Medulla oblongata (tissue), 1 donor: ENCODE measurements around the gene ARHGAP28.

ENCODE experiments used
- DNase-seq: peaks from one replicate; pipeline ENCODE4 v3.0.0-alpha.2; 2015; ENCODE audit errors: extremely low spot score

The ARHGAP28 gene

DNA sequence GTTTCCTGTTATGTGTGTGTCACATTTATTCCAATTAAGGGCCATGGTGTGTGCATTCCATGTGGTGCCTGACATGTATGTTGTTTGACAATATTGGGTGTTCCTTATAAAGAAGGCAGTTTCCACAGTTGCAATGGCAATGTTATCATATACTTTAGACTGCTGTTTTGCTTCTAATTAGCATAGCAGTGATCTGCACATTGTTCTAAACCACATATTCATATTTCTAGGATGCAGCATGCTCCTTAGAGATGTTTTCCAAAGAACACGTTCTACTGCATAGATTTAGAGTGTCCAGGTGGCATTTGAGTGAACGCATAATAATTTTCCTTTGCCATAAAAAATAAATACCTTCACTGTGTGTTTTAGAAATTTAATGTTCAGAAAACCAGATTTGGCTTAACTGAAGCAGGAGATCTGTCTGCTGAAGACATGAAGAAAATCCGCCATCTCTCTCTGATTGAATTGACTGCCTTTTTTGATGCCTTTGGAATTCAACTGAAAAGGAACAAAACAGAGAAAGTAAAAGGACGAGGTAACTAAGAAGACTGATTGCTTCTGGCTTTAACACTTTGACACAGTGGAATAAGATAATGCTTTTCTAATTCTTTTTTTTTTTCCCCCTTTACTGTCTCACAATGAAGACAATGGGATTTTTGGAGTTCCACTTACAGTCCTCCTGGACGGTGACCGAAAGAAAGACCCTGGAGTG, 143.7 kb downstream of the ARHGAP28 start:
- no peak for DNase-seq

DNA sequence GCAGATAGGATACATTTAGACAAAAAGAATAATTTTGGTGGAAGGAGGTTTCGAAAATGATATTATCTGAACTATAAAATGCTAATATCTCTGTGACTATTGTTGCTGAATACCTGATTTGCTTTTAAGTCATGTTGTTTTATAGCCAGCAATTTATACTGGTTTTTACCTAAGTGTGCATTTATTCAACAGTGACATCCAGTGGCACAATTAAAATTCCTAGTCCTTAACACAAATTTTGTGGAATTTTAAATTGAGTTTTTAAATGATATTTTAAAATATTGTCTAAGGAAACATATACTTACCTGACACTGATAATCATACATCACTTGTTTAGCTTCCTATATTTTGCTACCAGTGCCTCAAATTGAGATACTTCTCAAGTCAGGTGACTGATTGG, 144.8 kb downstream of the ARHGAP28 start:
- DNase-seq = no peak

DNA sequence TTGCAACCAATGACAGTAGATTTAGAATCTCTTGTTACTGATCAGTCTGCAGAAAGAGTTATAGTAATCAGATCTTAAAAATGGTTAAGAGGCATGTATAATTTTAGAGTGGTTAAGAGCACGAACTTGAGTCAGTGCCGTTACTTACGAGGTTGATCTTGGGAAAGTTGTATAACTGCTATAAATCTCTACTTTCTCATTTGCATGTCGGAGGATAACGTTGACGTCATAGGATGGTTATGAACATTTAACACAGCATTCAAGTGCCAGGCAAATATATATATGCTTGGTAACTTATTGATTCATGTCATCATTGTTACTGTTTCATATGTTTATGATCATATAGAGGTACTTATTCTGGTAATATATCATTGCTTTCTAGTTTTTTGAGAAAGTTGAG, 146.2 kb downstream of the ARHGAP28 start:
- no peak for DNase-seq

DNA sequence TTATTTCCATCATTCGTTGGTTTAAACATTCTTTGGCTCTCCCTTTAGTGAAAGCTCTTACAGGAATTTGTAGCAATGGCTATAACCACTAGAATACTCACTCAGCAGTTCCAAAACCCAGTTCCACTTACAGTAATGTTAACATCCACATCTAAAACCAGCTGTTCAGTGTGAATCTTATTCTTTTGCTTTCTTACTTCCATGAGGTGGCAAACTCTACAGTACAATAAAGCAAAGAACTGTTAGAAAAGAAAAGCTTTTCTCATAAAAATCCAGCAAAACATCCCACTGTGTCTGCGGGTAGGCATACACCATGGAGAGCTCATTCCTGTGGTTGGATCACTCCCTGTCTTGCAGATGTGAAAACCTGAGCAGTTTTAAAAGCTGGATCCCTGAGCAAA, 147.1 kb downstream of the ARHGAP28 start:
- no peak for DNase-seq

DNA sequence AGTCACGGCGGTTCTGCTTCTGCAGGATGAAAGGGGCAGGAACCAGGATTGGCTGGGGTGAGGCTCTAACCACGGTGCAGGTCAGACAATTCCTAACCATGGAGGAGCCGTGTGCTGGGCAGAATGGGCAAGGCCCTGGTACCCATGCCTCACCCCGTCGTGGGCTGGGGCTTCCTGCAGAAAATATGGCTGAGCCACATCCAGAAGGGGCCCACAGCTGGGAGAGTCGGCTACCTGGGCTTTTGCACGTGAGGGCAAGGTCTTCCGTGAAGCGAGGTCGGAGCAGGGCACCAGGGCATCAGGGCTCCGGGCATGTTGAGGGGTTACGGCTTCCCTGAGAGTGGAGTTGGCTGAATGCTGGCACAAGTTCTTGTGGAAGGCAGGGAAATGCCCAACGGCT, 147.8 kb downstream of the ARHGAP28 start:
- no peak for DNase-seq

DNA sequence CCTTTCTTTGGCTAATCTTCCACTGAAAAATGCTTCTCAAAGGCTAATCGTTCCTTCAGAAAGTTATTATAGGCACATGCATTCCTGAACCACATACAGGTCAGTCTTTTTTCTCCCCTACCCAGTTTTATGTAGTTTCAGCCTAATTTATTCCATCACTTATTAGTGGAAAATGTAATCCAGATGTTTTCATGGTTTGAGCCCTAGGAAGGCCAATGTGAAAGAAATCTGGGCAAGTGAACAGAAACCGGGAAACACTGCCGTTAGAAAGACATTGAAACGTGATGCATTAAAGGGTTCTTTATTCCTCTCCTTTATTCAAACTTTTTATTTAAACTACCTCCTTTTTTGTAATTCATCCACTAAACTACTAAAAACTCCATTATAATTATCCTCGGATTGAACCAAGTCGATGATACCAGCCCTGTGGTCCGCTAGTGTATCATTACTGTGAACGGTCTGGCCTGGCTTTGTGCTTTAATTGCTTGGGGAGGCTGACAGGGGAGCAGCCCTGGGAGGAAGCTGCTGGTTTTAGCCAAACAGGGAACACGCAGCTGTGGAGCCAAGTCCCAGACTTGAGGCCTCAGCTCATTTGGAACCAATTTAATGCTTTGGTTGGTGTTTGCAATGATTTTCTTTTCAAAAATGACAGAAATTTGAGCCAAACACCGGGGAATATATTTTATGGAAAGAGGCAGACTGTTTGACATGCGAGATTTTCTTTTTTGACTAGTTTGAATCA, 149.2 kb downstream of the ARHGAP28 start:
- peak; percentile 10 for DNase-seq

DNA sequence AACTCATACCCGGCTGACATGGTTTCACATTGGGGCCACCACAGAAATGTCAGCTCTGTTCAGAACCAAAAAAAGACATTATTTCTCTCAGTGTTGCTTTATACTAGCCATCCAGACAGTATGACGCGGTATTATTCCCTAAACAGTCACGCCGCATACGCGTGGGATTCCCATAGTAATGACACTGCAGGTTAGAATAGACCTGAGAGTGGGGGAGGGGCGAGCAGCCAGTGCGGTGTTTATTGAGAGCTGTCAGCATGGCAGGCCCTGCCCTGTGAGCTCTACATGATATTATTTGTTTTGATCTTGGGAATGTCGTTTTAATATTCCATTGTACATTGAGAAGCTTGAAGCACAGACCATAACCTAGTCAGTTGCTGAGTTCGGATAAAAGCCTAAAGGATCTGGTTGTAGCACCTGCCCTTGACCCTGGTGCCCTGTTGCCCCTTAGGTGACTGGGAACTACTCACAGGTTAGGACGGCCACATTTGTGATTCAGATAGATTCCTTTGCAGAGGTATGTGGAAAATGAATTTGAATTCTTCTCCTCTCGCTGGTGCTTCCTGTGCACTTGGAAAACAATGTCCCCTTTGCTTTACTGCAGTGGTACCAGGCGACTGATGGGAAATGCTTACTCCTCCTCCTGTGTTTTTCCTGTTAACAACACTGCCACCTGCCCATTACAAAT, 150.1 kb downstream of the ARHGAP28 start:
- DNase-seq = no peak

DNA sequence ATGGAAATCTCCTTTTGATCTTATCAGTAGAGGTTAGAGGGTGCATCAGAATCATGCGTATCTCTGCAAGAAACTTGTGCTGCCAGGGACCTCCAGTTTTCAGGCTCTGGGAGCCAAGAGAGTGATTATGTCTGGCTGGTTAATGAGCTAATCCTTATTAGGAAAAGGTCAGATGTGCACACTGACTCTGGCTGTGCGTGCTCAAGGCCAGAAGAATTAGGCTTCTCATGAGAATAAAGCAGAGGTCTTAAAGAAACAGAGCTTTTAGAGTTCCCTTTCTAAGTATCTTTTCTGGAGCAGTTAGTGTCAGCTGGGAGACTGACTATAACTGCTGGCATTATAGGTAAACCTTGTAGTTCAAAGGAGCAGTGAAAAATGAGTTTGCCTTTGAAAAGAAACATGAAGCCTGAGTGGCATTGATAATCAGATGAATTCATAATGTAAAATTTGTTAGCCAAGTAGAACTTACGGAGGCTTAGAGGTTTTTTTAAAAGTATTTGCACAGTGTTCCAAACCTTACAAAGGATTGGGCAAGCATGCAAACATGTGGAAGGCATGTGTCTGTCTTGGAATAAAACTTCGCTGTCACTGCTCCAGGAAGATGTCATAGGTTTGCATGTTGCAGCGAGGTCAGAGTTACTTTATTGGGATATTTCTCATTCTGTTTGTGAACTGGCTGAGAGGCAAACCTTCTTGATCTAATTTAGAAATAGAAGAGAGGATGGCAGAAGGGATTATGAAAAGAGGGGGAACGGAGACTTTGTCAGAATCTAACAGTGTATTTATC, 151.7 kb downstream of the ARHGAP28 start:
- DNase-seq = no peak

DNA sequence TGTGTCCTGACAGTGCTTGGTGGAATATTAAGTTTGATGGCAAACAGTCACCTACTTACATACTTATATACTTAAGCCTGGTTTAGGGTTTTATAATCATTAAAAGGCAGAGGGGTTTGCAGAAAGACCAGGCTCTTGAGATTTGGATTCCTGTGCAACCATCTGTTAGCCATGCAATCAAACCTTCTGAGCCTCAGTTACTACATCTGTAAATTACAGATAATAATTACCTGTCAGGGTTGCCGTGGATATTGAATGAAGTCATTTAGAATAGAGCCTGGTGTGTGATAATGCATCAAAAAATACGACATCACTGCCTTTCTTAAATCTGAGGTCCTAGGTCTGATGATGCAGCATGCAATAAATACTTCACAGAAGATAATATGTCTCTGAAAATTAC, 152.9 kb downstream of the ARHGAP28 start:
- DNase-seq = no peak

DNA sequence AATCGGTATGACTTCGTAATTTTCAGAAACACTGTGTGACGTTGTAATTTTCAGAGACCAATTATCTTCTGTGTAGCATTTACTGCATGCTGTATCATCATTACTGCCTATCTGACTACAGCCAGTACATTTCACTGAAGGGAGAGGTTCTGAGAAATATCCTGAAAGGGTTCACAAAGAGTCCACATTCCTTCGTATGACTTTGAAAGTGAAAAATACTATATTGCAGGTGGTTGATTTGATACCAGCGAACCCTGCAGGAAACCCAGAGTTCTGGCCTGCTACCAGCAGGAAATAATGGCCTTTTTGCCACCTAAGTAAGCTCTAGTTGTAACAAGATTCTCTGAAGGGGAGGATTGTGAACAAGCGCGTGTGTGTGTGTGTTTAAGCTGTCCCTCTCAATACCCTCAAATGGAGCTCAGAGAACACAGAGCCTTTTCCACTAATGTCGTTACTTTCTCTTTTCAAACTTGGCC, 155.5 kb downstream of the ARHGAP28 start:
- DNase-seq = no peak

DNA sequence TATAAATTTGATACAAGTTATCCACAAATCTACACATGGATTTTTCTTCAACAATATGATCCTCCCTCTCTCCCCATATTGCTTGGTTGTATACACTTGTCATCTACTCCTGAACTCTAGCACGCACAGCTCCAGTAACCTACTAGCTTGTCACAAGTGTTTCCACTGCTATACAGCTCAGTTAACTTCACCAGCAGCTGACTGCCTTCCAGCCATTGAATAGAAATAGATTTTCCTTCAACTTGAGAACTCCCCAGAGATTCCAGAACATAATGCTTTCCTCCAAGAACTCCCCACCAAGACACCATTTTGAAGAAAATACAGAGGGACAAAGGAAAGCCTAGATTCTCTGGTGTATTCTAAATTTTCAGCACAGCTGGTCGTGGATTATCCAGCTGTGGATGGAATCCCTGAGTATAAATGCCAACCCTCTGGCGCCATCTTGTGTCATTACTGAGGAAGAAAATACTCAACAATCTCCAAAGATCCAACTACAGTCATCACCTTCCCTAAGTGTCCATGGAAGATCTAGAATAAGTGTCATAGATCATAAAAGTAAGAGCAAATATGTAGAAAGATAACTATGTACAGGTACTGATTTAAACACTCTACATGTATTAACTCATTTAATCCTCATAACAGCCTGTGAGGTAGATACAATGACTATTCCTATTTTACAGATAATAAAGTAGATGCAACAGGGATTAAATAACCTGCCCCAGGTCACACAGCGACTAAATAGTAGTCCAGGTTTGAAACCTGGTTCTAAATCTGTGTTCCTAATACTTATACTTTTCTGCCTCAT, 156.7 kb downstream of the ARHGAP28 start:
- peak; percentile 84 for DNase-seq

DNA sequence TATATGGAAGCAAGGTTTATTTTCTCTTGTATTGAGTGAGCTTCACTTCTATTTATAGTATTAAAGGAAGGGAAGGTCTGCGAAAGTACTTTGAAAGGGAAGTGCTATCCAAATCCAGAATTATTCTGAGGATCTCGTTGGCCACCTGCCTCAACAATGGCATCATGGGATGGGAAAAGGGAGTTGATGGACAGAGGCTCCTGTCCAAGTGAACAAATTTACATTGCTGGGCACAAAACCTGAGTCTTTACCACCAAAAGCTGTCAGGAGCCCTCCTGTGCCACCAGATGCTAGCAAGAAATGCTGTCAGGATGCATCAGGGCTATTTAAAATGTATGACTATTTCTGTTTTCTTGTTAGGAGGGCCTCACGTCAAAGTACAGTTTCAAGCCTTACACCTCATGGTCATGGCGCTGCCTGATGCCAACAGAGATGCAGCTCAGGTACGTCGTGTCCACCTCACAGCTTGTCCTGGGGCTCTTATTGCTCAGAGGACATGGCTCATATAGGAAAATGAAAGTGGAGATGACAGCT, 157.3 kb downstream of the ARHGAP28 start:
- no peak for DNase-seq

DNA sequence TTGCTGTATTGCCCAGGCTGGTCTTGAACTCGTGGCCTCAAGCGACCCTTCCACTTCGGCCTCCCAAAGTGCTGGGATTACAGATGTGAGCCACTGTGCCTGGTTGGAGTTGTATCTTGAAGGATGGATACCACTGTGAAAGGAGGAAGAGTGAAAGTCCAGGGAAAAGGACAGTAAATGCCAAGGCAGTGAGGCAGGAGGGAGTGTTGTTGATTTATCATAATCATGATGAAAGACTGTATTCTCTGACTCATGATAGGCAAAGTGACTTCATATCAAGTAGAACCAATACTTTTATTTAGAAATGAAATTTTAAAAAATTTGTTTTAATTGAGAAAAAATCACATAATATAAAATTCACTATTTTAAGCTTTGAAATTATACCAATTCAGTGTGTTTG, 162.3 kb downstream of the ARHGAP28 start:
- no peak for DNase-seq

DNA sequence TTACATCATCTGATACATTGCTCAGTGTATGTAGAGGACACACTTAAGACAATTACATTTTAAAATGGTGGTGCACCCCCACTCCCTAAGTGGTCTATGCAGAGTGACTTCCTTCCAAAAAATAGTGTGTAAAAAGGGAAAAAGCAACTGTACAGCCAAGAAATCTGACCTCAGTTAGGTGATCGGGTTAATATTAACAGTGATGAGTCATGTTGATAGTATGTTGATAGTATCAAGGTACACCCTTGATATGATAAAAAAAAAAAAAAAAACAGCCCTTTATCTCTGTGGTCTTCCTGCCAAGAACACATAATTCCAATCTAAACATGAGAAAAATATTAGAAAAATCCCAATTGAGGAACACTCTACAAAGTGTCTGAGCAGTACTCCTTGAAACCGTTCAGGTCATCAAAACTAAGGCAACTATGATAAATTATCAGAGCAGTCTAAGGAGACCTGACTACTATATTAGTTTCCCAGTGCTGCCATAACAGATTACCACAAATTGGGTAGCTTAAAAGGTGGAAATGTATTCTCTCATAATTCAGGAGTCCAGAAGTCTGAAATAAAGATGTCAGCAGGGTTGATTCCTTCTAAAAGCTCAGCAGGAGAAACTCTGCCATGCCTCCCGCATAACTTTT, 171.9 kb downstream of the ARHGAP28 start:
- no peak for DNase-seq

DNA sequence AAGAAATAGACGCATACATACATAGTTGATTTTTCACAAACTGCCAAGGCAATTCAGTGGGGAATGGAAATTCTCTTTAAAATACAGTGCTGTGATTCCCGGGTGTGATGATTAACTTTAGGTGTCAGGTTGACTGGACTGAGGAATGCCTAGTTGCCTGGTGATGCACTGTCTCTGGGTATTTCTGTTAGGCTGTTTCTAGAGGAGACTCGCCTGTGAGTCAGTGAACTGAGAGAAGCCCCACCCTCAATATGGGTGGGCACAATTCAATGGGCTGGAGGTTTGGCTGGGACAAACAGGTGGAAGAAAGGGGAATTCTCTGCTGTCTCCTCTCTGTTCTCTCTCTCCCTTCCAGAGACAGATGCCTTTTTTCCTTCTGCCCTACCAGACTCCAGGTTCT, 187.6 kb downstream of the ARHGAP28 start:
- no peak for DNase-seq

DNA sequence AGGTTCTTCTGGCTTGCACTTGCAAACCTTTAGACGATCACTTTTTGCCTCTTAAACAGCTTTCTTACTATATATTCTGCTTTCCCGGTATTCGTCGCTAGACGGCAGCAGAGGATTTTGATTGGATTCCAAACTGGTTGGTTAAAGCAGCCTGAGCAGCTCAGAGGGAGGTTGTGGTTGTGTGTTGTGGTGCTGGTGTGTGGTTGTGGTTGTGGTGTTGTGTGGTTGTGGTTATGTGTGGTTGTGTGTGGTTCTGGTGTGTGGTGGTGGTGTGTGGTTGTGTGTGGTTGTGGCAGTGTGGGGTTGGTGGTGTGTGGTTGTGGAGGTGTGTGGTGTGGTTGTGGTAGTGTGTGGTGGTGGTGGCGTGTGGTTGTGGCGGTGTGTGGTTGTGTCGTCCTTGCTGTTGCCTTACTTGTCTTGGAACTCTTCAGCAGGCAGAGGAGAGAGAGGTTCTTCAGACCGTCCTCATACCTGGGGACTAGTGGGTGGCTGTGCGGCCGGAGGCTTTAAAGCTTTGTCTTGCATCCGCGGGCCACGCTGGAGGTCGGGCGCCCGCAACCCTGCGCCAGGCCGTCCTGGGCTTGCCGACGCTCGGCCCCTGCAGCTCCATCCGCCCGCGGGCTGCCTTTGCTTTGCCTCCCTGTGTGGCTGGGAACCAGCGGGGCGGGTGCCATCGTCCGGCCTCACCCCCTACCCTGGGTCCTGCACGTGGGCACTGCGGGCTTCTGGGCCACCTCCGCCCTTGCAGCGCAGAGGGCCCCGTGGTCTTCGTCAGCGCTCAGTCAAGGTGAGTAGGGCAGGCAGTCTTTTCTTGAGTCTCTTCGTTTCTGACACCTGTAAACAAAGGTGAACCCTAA, 190.8 kb downstream of the ARHGAP28 start:
- DNase-seq = peak; percentile 60

DNA sequence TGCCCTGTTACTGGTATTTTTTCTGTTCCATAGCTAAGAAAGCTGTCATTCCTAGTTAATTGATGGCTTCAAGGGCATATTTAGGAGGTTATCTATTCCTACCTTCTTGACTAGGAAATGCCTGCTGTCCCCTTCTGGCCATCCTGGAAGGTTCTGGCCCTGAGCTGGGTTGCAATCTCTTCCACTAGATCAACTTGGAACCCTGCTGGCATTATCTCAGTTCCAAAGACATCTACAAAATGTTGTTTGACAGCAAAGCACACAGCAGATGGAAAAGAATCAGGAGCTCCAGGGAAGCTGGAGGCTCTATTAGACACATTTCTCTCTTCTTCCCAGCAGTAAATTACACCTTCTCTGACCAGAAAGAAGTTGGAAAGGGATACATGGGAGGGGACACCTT, 192.1 kb downstream of the ARHGAP28 start:
- DNase-seq = no peak

DNA sequence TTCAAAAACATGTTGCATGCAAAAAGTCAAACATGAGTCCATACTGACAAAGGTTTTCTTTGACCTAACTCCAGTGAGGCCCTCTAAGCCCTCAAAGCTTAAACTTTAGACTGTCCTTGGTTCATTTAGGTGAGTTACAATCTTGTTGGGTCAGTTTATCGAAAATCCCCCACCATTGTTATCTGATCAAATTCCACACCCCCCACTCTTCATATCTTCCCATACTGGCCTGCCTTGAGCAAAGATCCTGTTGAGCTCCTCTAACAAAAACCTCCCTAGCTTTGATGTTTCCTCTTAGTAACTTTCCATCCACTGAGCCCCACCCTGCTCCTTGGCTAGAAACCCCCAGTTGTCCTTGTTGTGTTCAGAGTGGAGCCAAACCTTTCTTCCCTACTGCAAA, 193.7 kb downstream of the ARHGAP28 start:
- no peak for DNase-seq

DNA sequence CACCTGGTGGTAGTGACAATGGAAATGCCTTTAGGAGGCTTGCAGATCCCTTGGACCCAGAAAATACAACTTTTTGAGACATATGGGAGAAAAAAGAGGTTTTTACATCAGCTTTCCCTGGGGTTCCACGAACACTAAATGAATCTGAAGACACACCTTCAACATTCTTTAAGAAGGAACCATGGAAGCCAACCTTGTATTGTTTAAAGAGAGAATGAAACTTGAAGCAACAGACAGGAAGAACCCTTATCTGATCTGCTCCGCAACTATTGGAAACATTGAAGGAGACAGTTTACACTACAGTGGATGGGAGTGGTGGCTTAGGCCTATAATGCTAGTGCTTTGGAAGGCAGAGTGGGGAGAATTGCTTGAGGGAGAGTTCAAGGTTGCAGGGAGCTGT, 197.6 kb downstream of the ARHGAP28 start:
- no peak for DNase-seq
